Left ventricle myocardium inferior (tissue), 1 donor: ENCODE results near the gene CSNK1E. TPM values are rescaled to one million over a fixed set of nuclear protein-coding genes. Genes with fewer than 3 reads are reported as not detected.

Experiments used
- DNase-seq: peaks from one replicate; pipeline ENCODE4 v3.0.0-alpha.2; 2020
- H3K27ac ChIP-seq: fragments of 200-600 bp; replicated peaks from 2 replicates; pipeline ENCODE4 v1.8.0; 2021
- H3K27me3 ChIP-seq: fragments of 200-600 bp; 2 replicates; pipeline ENCODE4 v1.8.0; 2021; ENCODE audit warnings: low read depth
- H3K36me3 ChIP-seq: fragments of 200-600 bp; 2 replicates; pipeline ENCODE4 v1.8.0; 2021
- H3K4me1 ChIP-seq: fragments of 200-600 bp; 2 replicates; pipeline ENCODE4 v1.8.0; 2021
- H3K4me3 ChIP-seq: fragments of 200-600 bp; 2 replicates; pipeline ENCODE4 v1.8.0; 2021; ENCODE audit warnings: mild to moderate bottlenecking, moderate library complexity
- H3K9me3 ChIP-seq: fragments of 200-600 bp; replicated peaks from 2 replicates; pipeline ENCODE4 v1.8.0; 2021
- CTCF ChIP-seq: fragments of 200-600 bp; IDR thresholded peaks from 2 replicates; pipeline ENCODE4 v1.8.0; 2021; ENCODE audit warnings: antibody characterized with exemption, mild to moderate bottlenecking, borderline replicate concordance
- intact Hi-C: fragments of 100-400 bp; cut with micrococcal nuclease; formaldehyde crosslinking; loops from one replicate; pipeline ENCODE4 v1.11.0; 2022
- total RNA-seq: library from RNA; stranded (reverse); fragmentation: NEBNext Ultra II Directional; extraction: Animal tissue kit (Norgen Biotek cat#: 25700); gene quantifications from one replicate; pipeline ENCODE4 v1.2.1, GENCODE V29; 2021
- donor health status: DM: no; HTN: yes; CAD: no; lungs with severe emphysema.

CSNK1E gene
- total RNA-seq, 1 donor from 2014 or later, result 76.1 TPM

GRCh38 chr22:38300197-38300945 is 16.9 kb downstream of the CSNK1E start:
- Histone ChIP-seq H3K4me3 (no peak overlapping the region), H3K4me1 (peaks cover 75% of the 10 kb centered on the region), H3K27me3 (no peaks in the 10 kb centered on the region), H3K27ac (peak overlapping the region; percentile 66), H3K9me3 (no peaks in the 10 kb centered on the region), H3K36me3 (peaks cover 79% of the 10 kb centered on the region)
- TF ChIP-seq CTCF, result no peak
- DNase-seq, result no peak
- intact Hi-C loops, result no loop called here

GRCh38 chr22:38299770-38300102 is 17.5 kb downstream of the CSNK1E start:
- no peak for TF ChIP-seq CTCF
- H3K27me3 ChIP-seq, result no peaks in the 10 kb centered on the region
- no peak overlapping the region for H3K4me3 ChIP-seq
- H3K9me3 ChIP-seq, result no peaks in the 10 kb centered on the region
- peaks cover 85% of the 10 kb centered on the region for H3K36me3 ChIP-seq
- peaks cover 70% of the 10 kb centered on the region for H3K4me1 ChIP-seq
- intact Hi-C loops, result no loop called here
- H3K27ac ChIP-seq, result peak overlapping the region; percentile 66
- DNase-seq, result peak; percentile 46

- no peaks in the 10 kb centered on the region for H3K9me3 ChIP-seq
- TF ChIP-seq CTCF, result peak; percentile 43
- H3K27ac ChIP-seq, result no peak overlapping the region
- peaks cover 62% of the 10 kb centered on the region for H3K4me1 ChIP-seq
- no peak for DNase-seq
- H3K27me3 ChIP-seq, result no peaks in the 10 kb centered on the region
- intact Hi-C loops, result no loop called here
- peaks cover 98% of the 10 kb centered on the region for H3K36me3 ChIP-seq
- no peak overlapping the region for H3K4me3 ChIP-seq
These were observed 18.8 kb downstream of the CSNK1E start for GRCh38 chr22:38298312-38299005.

- H3K4me3 ChIP-seq, result no peak overlapping the region
- intact Hi-C loops, result no loop called here
- H3K9me3 ChIP-seq, result no peaks in the 10 kb centered on the region
- TF ChIP-seq CTCF, result no peak
- peaks cover 61% of the 10 kb centered on the region for H3K4me1 ChIP-seq
- H3K27me3 ChIP-seq, result no peaks in the 10 kb centered on the region
- no peak overlapping the region for H3K27ac ChIP-seq
- no peak for DNase-seq
- H3K36me3 ChIP-seq, result peaks cover 94% of the 10 kb centered on the region
These were observed 20.9 kb downstream of the CSNK1E start for GRCh38 chr22:38296372-38296771.

- Histone ChIP-seq H3K4me3 (no peak overlapping the region), H3K4me1 (peaks cover 56% of the 10 kb centered on the region), H3K27me3 (no peaks in the 10 kb centered on the region), H3K9me3 (no peaks in the 10 kb centered on the region), H3K36me3 (peaks cover 93% of the 10 kb centered on the region), H3K27ac (peak overlapping the region; percentile 74)
- intact Hi-C loops, result no loop called here
- no peak for TF ChIP-seq CTCF
- DNase-seq, result no peak
These were observed 21.4 kb downstream of the CSNK1E start for GRCh38 chr22:38295863-38296262.
